ENCODE data around the gene USP21.

DNA sequence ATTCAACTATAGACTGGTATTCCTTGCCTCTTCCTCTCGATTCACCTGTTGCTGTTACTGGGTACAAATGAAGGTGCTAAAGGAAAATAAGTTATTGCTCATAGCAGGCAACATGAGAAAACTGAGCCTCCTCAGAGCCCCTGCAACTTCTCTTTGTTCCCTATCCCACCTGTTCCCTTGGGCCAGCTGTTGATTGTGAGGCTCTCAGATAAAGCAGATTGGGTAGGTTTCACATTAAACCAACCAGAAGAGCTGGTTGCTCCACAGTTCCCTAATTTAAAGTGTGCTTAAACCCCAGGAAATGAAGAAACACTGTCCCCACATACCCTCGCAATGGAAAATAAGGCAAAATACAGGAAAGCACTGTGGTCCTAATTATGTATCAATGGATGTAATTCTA, 31.7 kb upstream of the USP21 start:
- no peak for TF ChIP-seq TCF4 (CRISPR knock-in tag; IDR thresholded peaks at IDR 0.05; ENCODE audit: borderline replicate concordance)
- no peak for TF ChIP-seq TSHZ2 (CRISPR knock-in tag; IDR thresholded peaks at IDR 0.05)
- TF ChIP-seq ZNF565 (CRISPR knock-in tag; conservative IDR thresholded peaks at IDR 0.05; ENCODE audit: low read depth) = no peak
- no peak for TF ChIP-seq OSR1 (CRISPR knock-in tag; IDR thresholded peaks at IDR 0.05)
- TF ChIP-seq ZC3H10 (CRISPR knock-in tag; IDR thresholded peaks at IDR 0.05) = no peak
- TF ChIP-seq GLIS3 (CRISPR knock-in tag; IDR thresholded peaks at IDR 0.05) = no peak
- no peak for TF ChIP-seq ARNTL (CRISPR knock-in tag; IDR thresholded peaks at IDR 0.05; ENCODE audit: borderline replicate concordance, low read depth)
- TF ChIP-seq, protein P1, sequence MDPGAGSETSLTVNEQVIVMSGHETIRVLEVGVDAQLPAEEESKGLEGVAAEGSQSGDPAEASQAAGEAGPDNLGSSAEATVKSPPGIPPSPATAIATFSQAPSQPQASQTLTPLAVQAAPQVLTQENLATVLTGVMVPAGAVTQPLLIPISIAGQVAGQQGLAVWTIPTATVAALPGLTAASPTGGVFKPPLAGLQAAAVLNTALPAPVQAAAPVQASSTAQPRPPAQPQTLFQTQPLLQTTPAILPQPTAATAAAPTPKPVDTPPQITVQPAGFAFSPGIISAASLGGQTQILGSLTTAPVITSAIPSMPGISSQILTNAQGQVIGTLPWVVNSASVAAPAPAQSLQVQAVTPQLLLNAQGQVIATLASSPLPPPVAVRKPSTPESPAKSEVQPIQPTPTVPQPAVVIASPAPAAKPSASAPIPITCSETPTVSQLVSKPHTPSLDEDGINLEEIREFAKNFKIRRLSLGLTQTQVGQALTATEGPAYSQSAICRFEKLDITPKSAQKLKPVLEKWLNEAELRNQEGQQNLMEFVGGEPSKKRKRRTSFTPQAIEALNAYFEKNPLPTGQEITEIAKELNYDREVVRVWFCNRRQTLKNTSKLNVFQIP (CRISPR knock-in tag; IDR thresholded peaks at IDR 0.05; ENCODE audit: borderline replicate concordance, low read depth) = no peak
- TF ChIP-seq PATZ1 (CRISPR knock-in tag; IDR thresholded peaks at IDR 0.05; ENCODE audit: borderline replicate concordance) = no peak
- TF ChIP-seq ZFP3 (CRISPR knock-in tag; IDR thresholded peaks at IDR 0.05) = no peak
- no peak for TF ChIP-seq ZFP30 (CRISPR knock-in tag; IDR thresholded peaks at IDR 0.05)
- no peak for TF ChIP-seq SNAI2 (CRISPR knock-in tag; IDR thresholded peaks at IDR 0.05)
- no peak for TF ChIP-seq CSRNP3 (CRISPR knock-in tag; IDR thresholded peaks at IDR 0.05)
